HG03139 (cell line): ENCODE data around the gene RHBDF1.
A peak's percentile ranks its signal among the peaks of the same experiment; 100 is the strongest.
"Not testable (repeated sequence)": the region's sequence is repeated elsewhere in the genome, so short reads cannot be mapped to it uniquely, and the experiment has no call there.

Experiments used
- ATAC-seq: cut with Tn5 transposase; IDR thresholded peaks from one replicate; pipeline ENCODE4 v1.9.1; 2021; ENCODE audit not compliant: unreplicated experiment

The RHBDF1 gene

DNA sequence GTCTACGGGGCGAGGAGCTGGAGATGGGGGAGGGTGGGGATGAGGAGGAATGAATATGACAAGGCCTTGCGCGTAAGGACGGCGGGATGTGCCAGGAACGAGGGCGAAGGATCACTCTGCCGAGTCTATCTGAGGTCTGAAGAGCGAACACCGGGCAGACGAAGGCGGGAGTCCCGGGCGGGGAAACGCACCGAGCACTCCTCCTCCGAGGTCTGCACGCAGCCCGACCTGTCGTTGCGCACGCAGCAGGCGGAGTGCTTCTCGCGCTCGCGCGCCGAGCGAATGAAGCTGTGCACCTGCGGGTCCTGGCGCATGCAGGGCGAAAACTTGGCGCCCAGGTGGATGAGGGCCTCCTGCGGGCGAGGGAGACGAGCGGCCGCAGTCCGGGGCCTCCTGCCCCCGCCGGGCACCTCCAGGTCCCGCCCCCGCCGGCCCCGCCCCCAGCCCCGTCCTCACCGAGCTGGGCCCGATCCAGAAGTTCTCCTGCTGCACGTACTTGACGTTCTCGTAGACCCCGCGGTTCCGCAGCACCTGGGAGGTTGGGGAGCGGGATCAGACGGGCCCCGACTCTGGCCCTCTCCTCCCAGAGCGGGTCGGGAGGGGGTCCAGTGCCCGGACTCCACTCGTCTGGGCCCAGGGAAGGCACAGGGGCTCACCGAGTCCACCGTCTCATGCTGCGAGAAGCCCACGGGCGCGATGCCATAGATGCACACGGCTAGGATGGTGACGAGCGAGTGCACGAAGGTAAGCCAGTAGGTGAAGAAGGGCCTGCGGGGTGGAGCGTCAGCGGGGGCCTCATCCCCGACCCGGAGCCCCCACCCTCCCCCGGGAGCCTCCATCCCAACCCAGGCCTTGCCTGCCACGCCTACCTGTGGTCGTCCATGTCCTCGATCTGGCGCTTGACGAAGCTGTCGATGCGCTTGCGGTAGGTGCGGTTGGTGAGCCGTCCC lies 11.2 kb downstream of the RHBDF1 start:
- no peak for ATAC-seq

- ATAC-seq, result no peak
Observed at GRCh38 chr16:60166-60565, 12.3 kb downstream of the RHBDF1 start.

DNA sequence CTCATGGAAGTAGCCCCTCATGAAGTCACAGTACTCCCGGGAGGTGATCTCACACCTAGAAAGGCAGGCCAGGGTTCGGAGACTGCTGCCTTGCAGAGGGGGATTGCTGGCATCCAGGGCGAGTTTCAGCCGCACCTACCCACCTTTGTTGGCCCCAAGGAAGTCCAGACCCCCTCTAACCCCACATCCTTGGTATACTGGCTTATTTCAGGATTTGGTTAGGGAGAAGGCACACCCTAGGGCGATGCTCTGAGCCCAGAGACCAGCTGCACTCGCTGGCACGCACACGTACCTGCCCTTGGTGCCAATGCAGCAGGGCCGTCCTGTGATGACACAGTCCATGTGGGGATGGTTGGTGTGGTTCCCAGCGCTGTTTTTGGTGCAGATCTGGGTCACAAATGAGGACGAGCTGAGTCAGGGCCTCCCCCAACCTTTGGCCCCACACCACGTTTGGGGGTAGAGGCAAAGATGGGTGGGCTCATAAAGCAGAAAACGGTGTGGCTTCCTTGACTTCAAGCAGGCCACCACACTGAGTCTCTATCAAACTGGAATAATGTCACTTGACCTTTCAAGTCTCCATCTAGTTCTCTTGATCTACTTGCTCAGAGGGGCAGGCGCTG lies 12.9 kb downstream of the RHBDF1 start:
- no peak for ATAC-seq

GRCh38 chr16:58491-59439 lies 13.7 kb downstream of the RHBDF1 start:
- ATAC-seq, result no peak

- ATAC-seq, result no peak
Observed at GRCh38 chr16:57711-58110, 14.7 kb downstream of the RHBDF1 start.

DNA sequence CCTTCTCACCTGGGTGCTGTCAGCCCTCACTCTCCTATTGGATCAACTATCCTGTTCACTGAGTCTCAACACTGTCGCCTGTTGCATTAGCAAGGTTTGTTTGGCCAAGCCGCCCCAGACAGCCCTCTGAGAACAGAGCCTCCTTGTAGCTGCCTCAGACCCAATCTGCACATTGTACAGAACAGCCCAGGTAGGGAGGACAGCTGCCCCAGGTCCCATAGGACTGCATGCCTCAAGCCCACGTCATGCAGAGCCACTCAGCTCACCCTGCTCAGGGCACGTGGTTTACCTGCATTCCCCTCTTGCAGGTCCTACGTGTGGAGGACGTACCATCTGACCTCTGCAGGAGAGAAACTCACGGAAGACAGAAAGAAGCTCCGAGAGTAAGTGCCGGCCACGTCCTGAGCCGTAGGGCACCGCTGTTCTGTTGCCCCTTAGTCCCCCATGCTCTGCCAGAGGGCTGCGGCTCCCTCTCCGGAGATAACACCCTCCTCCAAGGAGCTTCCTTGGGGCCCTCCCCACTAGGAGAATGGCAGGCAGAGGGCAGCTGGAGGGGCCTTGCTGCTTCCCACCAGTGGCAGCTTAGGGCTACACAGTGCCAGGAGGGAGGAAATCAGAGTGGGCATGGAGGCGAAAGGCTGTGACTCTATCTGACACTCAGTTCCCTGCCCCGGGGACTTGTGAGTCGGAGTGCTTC lies 16.1 kb downstream of the RHBDF1 start:
- no peak for ATAC-seq

- ATAC-seq, result no peak
Observed at GRCh38 chr16:55571-56136, 16.8 kb downstream of the RHBDF1 start.

- ATAC-seq, result no peak
Observed at GRCh38 chr16:54237-54581, 18.2 kb downstream of the RHBDF1 start.

DNA sequence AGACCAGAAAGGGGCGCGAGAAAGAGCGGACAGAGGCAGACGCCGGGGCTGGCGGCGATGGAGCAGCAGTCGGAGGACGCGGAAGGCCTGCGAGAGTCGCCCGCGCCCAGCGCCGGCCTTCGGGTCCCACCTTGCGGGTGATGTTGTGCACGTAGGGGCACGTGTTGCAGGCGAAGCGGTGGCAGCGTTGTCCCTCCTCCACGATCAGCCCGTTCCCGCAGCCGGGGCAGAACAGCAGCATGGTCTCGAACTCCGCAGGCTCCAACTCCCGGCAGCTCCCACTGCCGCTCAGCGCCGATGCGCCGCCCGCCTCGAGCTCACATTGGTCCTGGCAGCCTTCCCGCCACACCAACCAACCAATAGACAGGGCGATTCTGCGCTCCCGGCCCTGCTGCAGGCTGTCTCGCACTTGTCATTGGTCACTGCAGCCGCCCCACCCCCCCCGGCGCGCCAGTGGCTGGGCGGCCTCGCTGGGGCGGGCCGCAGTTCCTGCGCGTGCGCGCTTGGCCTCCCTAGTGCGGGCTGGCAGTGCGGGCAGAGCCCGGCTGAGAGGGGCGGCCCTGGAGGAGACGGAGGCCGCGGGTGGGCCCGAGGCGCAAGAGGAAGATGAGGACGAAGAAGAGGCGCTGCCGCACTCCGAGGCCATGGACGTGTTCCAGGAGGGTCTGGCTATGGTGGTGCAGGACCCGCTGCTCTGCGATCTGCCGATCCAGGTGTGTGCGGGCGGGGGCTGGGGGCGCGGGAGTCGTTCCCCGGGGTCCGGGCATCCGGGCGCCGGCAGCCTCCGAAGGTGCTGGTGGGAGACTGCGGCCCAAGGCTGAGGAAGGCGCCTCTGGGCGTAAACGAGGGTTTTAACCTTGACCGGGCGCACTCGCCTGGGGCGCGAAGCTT lies 18.8 kb downstream of the RHBDF1 start, which contains the start of the genes POLR3K and SNRNP25:
TSS of gene POLR3K (minus strand) at position 263 of the 891 bp plus-strand sequence. CDS start at position 241, 22 bp downstream.
TSS of gene SNRNP25 (plus strand) at position 483 of the 891 bp plus-strand sequence. CDS start at position 672, 189 bp downstream.
- peak; percentile 90 for ATAC-seq

GRCh38 chr16:50769-51591 lies 21.5 kb downstream of the RHBDF1 start:
- no peak for ATAC-seq

DNA sequence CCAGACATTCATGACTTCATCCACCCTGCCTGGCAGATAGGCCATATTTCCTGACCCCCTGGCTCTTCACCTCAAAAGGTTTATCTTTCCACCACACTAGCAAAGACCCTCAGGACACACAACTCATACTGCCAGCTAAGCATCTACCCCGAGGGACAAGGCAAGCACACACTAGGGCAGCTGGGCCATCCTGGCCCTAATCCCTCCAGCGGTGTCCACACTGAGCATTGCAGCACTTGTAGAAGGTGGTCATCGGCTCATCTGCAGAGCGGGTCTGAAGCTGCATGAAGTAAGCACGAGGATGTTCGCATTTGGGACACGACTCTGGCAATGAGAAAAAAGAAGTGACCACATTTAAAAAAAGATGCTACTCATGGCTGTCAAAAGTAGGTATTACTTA lies 25.2 kb downstream of the RHBDF1 start:
- no peak for ATAC-seq

DNA sequence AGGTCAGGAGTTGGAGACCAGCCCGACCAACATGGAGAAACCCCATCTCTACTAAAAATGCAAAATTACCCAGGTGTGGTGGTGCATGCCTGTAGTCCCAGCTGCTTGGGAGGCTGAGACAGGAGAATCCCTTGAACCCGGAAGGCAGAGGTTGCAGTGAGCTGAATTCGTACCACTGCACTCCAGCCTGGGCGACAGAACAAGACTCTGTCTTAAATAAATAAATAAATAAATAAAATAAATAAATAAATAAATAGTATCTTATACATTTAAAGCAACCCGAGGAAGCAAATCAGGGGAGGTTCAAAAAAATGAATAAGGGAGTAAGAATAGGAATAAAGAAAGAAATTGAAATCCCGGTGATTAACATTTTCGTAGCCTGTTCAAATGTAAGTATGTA lies 25.9 kb downstream of the RHBDF1 start:
- not testable (repeated sequence) for ATAC-seq

- no peak for ATAC-seq
Observed at GRCh38 chr16:45454-45853, 27.0 kb downstream of the RHBDF1 start.

DNA sequence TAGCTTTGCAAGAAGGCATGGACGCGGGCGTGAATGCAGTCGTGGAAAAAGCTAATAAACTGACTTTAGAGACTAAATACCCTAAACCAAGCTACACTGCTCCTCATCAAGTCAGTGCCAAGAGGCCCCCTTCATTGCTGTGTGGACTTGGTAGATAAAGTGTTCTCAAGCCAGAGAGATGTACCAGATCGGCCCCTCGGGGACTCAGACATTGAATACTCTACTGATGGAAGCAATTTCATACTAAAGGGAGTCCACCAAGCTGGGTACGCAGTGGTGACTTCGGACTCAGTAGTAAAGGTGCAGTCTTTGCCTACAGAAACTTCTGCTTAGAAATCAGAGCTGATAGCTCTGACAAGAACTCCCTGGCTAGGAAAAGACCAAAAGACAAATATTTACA lies 27.8 kb downstream of the RHBDF1 start:
- no peak for ATAC-seq

DNA sequence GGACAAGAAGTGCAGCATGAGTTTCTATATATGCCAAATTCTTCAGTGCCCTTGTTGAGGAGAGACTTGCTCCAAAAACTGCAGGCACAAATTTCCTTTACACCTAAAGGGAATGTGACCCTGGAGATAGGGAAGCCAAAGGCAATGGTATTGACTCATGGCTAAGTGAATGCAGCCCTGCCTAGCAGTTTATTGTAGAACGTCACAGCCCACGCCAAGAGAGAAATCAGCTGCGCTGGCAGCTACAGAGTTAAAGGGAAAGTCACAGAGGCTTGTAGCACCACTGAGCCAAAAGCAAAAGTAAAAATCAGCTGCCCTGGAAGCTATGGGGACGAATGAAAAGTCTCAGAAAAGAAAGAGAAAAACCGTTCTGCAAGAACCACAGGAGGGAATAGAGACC lies 29.1 kb downstream of the RHBDF1 start:
- no peak for ATAC-seq

GRCh38 chr16:42691-43090 lies 29.7 kb downstream of the RHBDF1 start:
- ATAC-seq, result no peak

GRCh38 chr16:42069-42457 lies 30.4 kb downstream of the RHBDF1 start:
- ATAC-seq, result no peak

DNA sequence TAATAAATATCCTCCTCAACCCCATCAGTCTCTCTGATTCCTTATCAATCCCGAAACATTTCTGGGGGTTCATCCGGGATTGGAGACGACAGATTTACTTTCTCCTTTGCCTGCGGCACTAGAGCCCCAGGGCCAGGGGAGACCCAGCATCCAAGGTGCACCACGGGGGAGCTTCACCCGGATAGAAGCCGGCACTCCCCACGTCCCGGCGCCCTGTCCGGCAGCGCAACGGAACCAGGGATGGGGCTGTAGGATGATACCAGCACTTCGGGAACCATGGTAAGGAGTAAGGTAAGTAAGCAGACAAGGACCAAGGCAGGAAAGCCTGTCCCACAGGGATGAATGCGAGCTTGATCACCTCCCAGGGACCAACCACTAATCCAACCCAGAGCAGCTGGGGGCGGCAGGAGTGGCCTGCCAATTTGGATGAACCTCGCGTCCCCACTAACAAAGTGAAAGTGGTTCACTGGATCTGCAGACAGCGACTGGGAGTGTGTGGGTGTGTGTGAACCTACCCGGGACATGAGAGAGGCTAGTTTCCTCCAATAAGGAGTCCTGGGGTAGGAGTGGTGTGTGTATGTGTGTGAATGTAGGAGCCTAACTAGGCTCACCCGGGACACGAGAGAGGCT lies 30.9 kb downstream of the RHBDF1 start:
- ATAC-seq, result no peak
